ENCODE data around the gene PLAGL2. TPM values are rescaled to one million over a fixed set of nuclear protein-coding genes. Genes with fewer than 3 reads are reported as not detected.

Gene PLAGL2
- total and polyA plus RNA-seq, 9 of the 15 experiments (the other 6 are each of a cell fraction or from before 2014, with no cell fraction given): 3.1 to 24.3 (median 6.4) TPM

- TF ChIP-seq MGA (IDR thresholded peaks at IDR 0.05): no peak
- TF ChIP-seq, protein P1, sequence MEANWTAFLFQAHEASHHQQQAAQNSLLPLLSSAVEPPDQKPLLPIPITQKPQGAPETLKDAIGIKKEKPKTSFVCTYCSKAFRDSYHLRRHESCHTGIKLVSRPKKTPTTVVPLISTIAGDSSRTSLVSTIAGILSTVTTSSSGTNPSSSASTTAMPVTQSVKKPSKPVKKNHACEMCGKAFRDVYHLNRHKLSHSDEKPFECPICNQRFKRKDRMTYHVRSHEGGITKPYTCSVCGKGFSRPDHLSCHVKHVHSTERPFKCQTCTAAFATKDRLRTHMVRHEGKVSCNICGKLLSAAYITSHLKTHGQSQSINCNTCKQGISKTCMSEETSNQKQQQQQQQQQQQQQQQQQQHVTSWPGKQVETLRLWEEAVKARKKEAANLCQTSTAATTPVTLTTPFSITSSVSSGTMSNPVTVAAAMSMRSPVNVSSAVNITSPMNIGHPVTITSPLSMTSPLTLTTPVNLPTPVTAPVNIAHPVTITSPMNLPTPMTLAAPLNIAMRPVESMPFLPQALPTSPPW (CRISPR knock-in tag; IDR thresholded peaks at IDR 0.05): no peak
- no peak for TF ChIP-seq PURB (CRISPR knock-in tag; IDR thresholded peaks at IDR 0.05; ENCODE audit: low read depth)
- no peak for TF ChIP-seq ESRRA (IDR thresholded peaks at IDR 0.05; ENCODE audit: borderline replicate concordance, low read depth)
- no peak for TF ChIP-seq NR2C2 (CRISPR knock-in tag; IDR thresholded peaks at IDR 0.05)
- TF ChIP-seq NR2C2 (tag; IDR thresholded peaks at IDR 0.05): no peak
- TF ChIP-seq ETV6 (IDR thresholded peaks at IDR 0.05; ENCODE audit: borderline replicate concordance in 1 of 2, low read depth in 2 of 2, low read length in 1 of 2): no peak
- TF ChIP-seq ETV6 (CRISPR knock-in tag; IDR thresholded peaks at IDR 0.05; ENCODE audit: borderline replicate concordance): no peak
- no peak for TF ChIP-seq BMI1 (IDR thresholded peaks at IDR 0.05; ENCODE audit: low read length)
- TF ChIP-seq NR0B1 (IDR thresholded peaks at IDR 0.05; ENCODE audit: partially characterized antibody): no peak
These were observed 6.1 kb downstream of the PLAGL2 start (continued) for GRCh38 chr20:32201296-32201976.
